ENCODE measurements around the gene SYNGAP1.

- no peak for TF ChIP-seq CTCF (IDR thresholded peaks at IDR 0.05)
- TF ChIP-seq POLR2A (IDR thresholded peaks at IDR 0.05): no peak
These were observed 6.4 kb upstream of the SYNGAP1 start for GRCh38 chr6:33413241-33414120.
